Endothelial cell of umbilical vein (primary cell): ENCODE results near the gene COQ9. TPM values are rescaled to one million over a fixed set of nuclear protein-coding genes. Genes with fewer than 3 reads are reported as not detected.
A peak's percentile ranks its signal among the peaks of the same experiment; 100 is the strongest.

Experiments
- BruUV-seq: library from RNA; stranded (reverse); fragments of 400-500 nt; replicated peaks from 2 replicates; lab custom pipeline; 2021; lab: Mats Ljungman, UMichigan
- CTCF ChIA-PET: fragments of 300-600, 350-600 bp; sonication (Branson Sonifier 250); formaldehyde crosslinking; loops from one replicate; lab custom pipeline; 2021; ENCODE audit warnings: antibody characterized with exemption, inconsistent platforms; lab: Charles Lee
- POLR2A ChIA-PET: fragments of 300-600, 350-600 bp; sonication (Branson Sonifier 250); formaldehyde crosslinking; loops from one replicate; lab custom pipeline; 2021; ENCODE audit warnings: antibody characterized with exemption, inconsistent platforms; lab: Charles Lee
- DNase-seq: peaks from one replicate; pipeline ENCODE4 v3.0.0-alpha.2; 2011; ENCODE audit warnings: low read depth, low spot score
- FAIRE-seq: peaks from 2 replicates; lab custom pipeline; 2011; peaks lifted over from hg19 to GRCh38; lab: Jason Lieb, UNC
- H2AFZ ChIP-seq: 2 replicates; pipeline ENCODE4 v1.6.0; 2012; ENCODE audit warnings: low read depth, low read length, control low read depth, inconsistent platforms
- H3K27ac ChIP-seq: 2 replicates; pipeline ENCODE4 v1.5.1; 2011; ENCODE audit warnings: low read depth, mild to moderate bottlenecking, control low read depth, low read length, moderate library complexity; ENCODE audit not compliant: insufficient read depth
- H3K27me3 ChIP-seq, 2 experiments: 2 replicates each; pipeline versions ENCODE4 v1.6.0 to v1.6.1; 2011; ENCODE audit warnings: low read length in 2 of 2, mixed read lengths in 1 of 2; ENCODE audit not compliant: control insufficient read depth in 2 of 2, insufficient read depth in 2 of 2
- H3K36me3 ChIP-seq, 2 experiments: 2 replicates in 1 of 2; 3 replicates in 1 of 2; pipeline ENCODE4 v1.5.1; 2011; ENCODE audit warnings: low read length in 2 of 2, mild to moderate bottlenecking in 1 of 2, moderate library complexity in 1 of 2; ENCODE audit not compliant: control insufficient read depth in 2 of 2, insufficient read depth in 2 of 2; ENCODE audit errors: extremely low read depth in 1 of 2
- H3K4me1 ChIP-seq: 3 replicates; pipeline ENCODE4 v1.5.1; 2011; ENCODE audit warnings: mild to moderate bottlenecking, low read length; ENCODE audit not compliant: control insufficient read depth, insufficient read depth; ENCODE audit errors: extremely low read depth
- H3K4me2 ChIP-seq: 2 replicates; pipeline ENCODE4 v1.6.1; 2011; ENCODE audit warnings: low read length, control low read depth, mixed read lengths; ENCODE audit not compliant: insufficient read depth
- H3K4me3 ChIP-seq, 3 experiments: fragments of 200-600 bp in 1 of 3; sonication (generic), shearing (Covaris generic) in 1 of 3; replicated peaks in 1 of 3; 2 replicates each; pipeline ENCODE4 v1.5.1; 2011 to 2016; ENCODE audit warnings: control low read depth in 3 of 3, low read length in 3 of 3, mild to moderate bottlenecking in 2 of 3, inconsistent platforms in 1 of 3, low read depth in 1 of 3, moderate library complexity in 1 of 3; ENCODE audit not compliant: insufficient read depth in 1 of 3
- H3K79me2 ChIP-seq: 2 replicates; pipeline ENCODE4 v1.6.0; 2012; ENCODE audit warnings: low read length, inconsistent platforms; ENCODE audit not compliant: control insufficient read depth, insufficient read depth
- H3K9ac ChIP-seq: replicated peaks from 2 replicates; pipeline ENCODE3; 2011; ENCODE audit warnings: low read length, control low read depth; ENCODE audit not compliant: insufficient read depth; ENCODE audit errors: extremely low read depth
- H3K9me1 ChIP-seq: replicated peaks from 3 replicates; pipeline ENCODE4 v1.6.0; 2011; ENCODE audit warnings: mild to moderate bottlenecking, low read length; ENCODE audit not compliant: control insufficient read depth, insufficient read depth; ENCODE audit errors: extremely low read depth
- H3K9me3 ChIP-seq: replicated peaks from 2 replicates; pipeline ENCODE4 v1.5.1; 2012; ENCODE audit warnings: low read length, inconsistent platforms; ENCODE audit not compliant: control insufficient read depth, insufficient read depth
- H4K20me1 ChIP-seq: replicated peaks from 2 replicates; pipeline ENCODE3; 2011; ENCODE audit warnings: mild to moderate bottlenecking, low read length; ENCODE audit not compliant: control insufficient read depth, insufficient read depth; ENCODE audit errors: extremely low read depth
- CTCF ChIP-seq, 2 donors: IDR thresholded peaks; 1 replicate in 1 of 2; 2 replicates in 1 of 2; pipeline ENCODE4 v1.5.1; 2011; ENCODE audit warnings: low read length in 2 of 2, mild to moderate bottlenecking in 2 of 2, moderate library complexity in 2 of 2, control low read depth in 1 of 2, inconsistent platforms in 1 of 2, low read depth in 1 of 2; ENCODE audit not compliant: insufficient read depth in 1 of 2; ENCODE audit errors: extremely low read depth in 1 of 2
- EZH2 ChIP-seq: IDR thresholded peaks from 2 replicates; pipeline ENCODE4 v1.6.1; 2012; ENCODE audit warnings: borderline replicate concordance, low read depth, mild to moderate bottlenecking, moderate library complexity, low read length, inconsistent platforms; ENCODE audit not compliant: severe bottlenecking
- FOS ChIP-seq: IDR thresholded peaks from 2 replicates; pipeline ENCODE4 v1.6.1; 2011; ENCODE audit warnings: mild to moderate bottlenecking, low read length, moderate library complexity, borderline replicate concordance; ENCODE audit not compliant: insufficient read depth
- GATA2 ChIP-seq: IDR thresholded peaks from 2 replicates; pipeline ENCODE4 v1.7.0; 2011; ENCODE audit warnings: low read depth, mild to moderate bottlenecking, moderate library complexity, mixed read lengths, low read length; ENCODE audit not compliant: insufficient read length, insufficient read depth
- JUN ChIP-seq: IDR thresholded peaks from 2 replicates; pipeline ENCODE4 v1.6.1; 2011; ENCODE audit warnings: borderline replicate concordance, low read depth; ENCODE audit not compliant: insufficient read length, insufficient read depth
- MAX ChIP-seq: IDR thresholded peaks from 2 replicates; pipeline ENCODE4 v1.6.1; 2011; ENCODE audit not compliant: insufficient read depth, insufficient read length
- MYC ChIP-seq: IDR thresholded peaks from one replicate; pipeline ENCODE4 v1.6.1; 2011; ENCODE audit warnings: mild to moderate bottlenecking, low read depth, low read length
- POLR2A ChIP-seq: IDR thresholded peaks from 2 replicates; pipeline ENCODE4 v1.6.1; 2012; ENCODE audit warnings: low read depth, mild to moderate bottlenecking, control low read depth, low read length
- POLR2AphosphoS5 ChIP-seq: IDR thresholded peaks from 2 replicates; pipeline ENCODE4 v1.6.1; 2012; ENCODE audit warnings: low read depth, mild to moderate bottlenecking, control low read depth, low read length, moderate library complexity; ENCODE audit not compliant: insufficient read depth
- dilution Hi-C: fragments of 300-500 bp; cut with MboI; formaldehyde crosslinking; loops from one replicate; pipeline ENCODE4 v1.15.0; 2019; ENCODE audit warnings: low sequenced_read_pairs; ENCODE audit not compliant: extremely low pct_ligation_motif_present
- intact Hi-C: fragments of 100-400 bp; cut with micrococcal nuclease; formaldehyde crosslinking; loops from one replicate; pipeline ENCODE4 v1.10.0; 2022
- polyA plus RNA-seq, 4 experiments: library from polyadenylated mRNA; depleted of rRNA in 3 of 4; stranded (reverse) in 3 of 4; unstranded in 1 of 4; fragments of >200 nt; gene quantifications; 2 replicates each; pipeline versions ENCODE4 v1.2.1 to v1.2.3, GENCODE V29; 2011 to 2012; ENCODE audit warnings: missing spikeins in 1 of 4
- total RNA-seq: library from RNA; stranded (reverse); gene quantifications from 2 replicates; pipeline ENCODE4 v1.2.3, GENCODE V29; 2021

Gene COQ9
- total and polyA plus RNA-seq, 2 donors (not counting 3 experiments of a cell fraction or from before 2014, with no cell fraction given) = 42.5 to 78.3 TPM

- Histone ChIP-seq H3K27ac (no peak overlapping the region), H3K27me3 (no peaks in the 10 kb centered on the region), H3K4me2 (no peak overlapping the region), H3K9me1 (no peaks in the 10 kb centered on the region), H3K4me3 (no peak overlapping the region), H3K4me1 (peaks cover 13% of the 10 kb centered on the region), H3K9ac (no peak overlapping the region), H4K20me1 (no peaks in the 10 kb centered on the region), H3K79me2 (no peaks in the 10 kb centered on the region), H3K9me3 (no peaks in the 10 kb centered on the region), H3K36me3 (peaks cover 13 to 53% of the 10 kb centered on the region in 2 experiments), H2AFZ (no peak overlapping the region)
- no peak for DNase-seq
- TF ChIP-seq EZH2 (no peak), MYC (no peak), FOS (no peak), JUN (no peak), POLR2AphosphoS5 (no peak), CTCF (IDR thresholded peaks at IDR 0.05; ENCODE audit: extremely low read depth in 1 of 2, insufficient read depth in 1 of 2, low read depth in 1 of 2, low read length in 2 of 2) (no peak), MAX (no peak), POLR2A (no peak), GATA2 (no peak)
- dilution Hi-C loops (no loop called here), intact Hi-C loops (loop anchor here (10.0 kb wide), 1 partner anchor 174 kb away; no protein-coding TSS in a partner anchor)
- POLR2A ChIA-PET = no interaction called here
- CTCF ChIA-PET = interaction anchor here (1.3 to 3.5 kb wide), 3 partner anchors 9 to 48 kb away, joined by 3 to 17 read pairs (median 10); partner anchors contain the start of gene POLR2C
- TSS peak; percentile 15 for BruUV-seq
- FAIRE-seq = no peak
Measured at GRCh38 chr16:57471209-57471608, 23.9 kb downstream of the COQ9 start.
